ENCODE measurements around the gene DCHS1.

DCHS1 gene

DNA sequence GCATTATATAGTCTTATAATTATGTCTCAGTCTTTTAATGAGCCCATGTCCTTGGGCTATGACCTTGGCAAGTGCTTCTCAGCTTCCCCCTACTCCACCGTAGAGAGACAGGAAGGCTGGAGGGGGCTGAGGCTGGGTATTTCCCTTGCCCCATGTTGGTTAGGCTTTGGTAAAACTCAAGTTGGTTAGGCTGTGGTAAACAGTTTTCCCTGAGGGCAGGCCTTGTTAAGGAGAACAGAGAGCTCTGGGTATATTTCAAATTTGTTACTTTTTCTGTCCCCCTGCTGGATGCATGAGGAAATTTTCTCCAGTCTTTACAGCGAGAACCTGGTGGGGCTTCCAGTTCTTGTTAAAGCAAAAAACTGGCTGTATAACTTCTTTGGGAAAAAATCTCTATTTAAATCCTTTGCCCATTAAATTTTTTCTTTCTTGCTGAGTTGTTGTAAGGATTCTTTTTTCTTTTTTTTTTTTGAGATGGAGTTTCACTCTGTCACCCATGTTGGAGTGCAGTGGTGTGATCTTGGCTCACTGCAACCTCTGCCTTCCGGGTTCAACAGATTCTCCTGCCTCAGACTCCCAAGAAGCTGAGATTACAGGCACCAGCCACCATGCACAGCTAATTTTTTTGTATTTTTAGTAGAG, 12.2 kb upstream of the DCHS1 start:
- TF ChIP-seq CTCF (IDR thresholded peaks at IDR 0.05; ENCODE audit: low read depth, low read length, poor library complexity, severe bottlenecking): peak; percentile 66
- no peak for TF ChIP-seq EZH2phosphoT487 (IDR thresholded peaks at IDR 0.05; ENCODE audit: borderline replicate concordance, low read length)
- Histone ChIP-seq H4K20me1 (ENCODE audit: control insufficient read depth, insufficient read depth, low read depth, low read length) (no peaks in the 10 kb centered on the region), H3K9me2 (replicated peaks; ENCODE audit: control insufficient read depth, low read length) (no peaks in the 10 kb centered on the region), H3K9me3 (ENCODE audit: control insufficient read depth, insufficient read depth, low read length) (no peaks in the 10 kb centered on the region), H3K79me2 (ENCODE audit: control insufficient read depth, low read length) (no peaks in the 10 kb centered on the region), H3K4me2 (ENCODE audit: low read length) (no peak overlapping the region), H3F3A (ENCODE audit: control insufficient read depth, insufficient read depth) (no peaks in the 10 kb centered on the region), H3K36me3 (ENCODE audit: control insufficient read depth, low read length) (no peaks in the 10 kb centered on the region), H3K27ac (ENCODE audit: low read depth, low read length) (no peak overlapping the region), H3K4me3 (ENCODE audit: low read length) (no peak overlapping the region), H3K27me3 (ENCODE audit: control insufficient read depth, low read length) (peaks cover 8% of the 10 kb centered on the region; the same call in 1 of the 2 replicates), H3K4me1 (ENCODE audit: control insufficient read depth, low read length) (peaks cover 3% of the 10 kb centered on the region; the same call in 1 of the 2 replicates)

DNA sequence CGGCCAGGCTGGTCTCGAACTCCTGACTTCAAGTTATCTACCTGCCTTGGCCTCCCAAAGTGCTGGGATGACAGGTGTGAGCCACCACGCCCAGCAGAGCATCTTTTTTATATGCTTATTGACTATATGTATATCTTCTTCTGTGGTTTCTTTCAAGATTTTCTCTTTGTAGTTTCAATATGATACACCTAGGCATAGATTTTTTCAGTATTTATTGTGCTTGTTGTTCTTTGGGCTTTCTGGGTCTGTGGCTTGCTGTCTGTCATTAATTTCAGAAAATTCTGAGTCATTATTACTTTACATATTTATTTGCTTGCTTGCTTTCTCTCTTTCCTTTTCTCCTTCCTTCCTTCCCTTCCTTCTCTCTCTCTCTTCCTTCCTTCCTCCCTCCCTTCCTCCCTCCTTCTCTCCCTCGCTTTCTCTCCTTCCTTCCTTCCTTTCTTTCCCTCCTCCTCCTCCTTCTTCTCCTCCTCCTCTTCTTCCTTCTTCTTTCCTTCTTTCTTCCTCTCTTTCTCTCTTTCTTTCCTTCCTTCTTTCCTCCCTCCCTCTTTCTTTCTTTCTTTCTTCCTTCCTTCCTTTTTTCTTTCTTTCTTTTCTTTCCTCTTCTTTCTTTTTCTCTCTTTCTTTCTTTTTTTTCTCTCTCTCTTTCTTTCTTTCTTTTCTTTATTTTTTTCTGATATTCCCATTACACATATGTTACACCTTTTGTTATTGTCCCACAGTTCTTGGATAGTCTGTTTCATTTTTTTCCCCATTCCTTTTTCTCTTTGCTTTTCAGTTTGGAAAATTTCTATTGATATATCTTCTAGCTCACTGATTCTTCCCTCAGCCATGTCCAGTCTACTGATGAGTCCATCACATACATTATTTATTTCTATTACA, 10.9 kb upstream of the DCHS1 start:
- Histone ChIP-seq H3K9me3 (ENCODE audit: control insufficient read depth, insufficient read depth, low read length) (no peaks in the 10 kb centered on the region), H3K79me2 (ENCODE audit: control insufficient read depth, low read length) (no peaks in the 10 kb centered on the region), H3F3A (ENCODE audit: control insufficient read depth, insufficient read depth) (no peaks in the 10 kb centered on the region), H3K27me3 (ENCODE audit: control insufficient read depth, low read length) (peaks cover 11% of the 10 kb centered on the region), H4K20me1 (ENCODE audit: control insufficient read depth, insufficient read depth, low read depth, low read length) (no peaks in the 10 kb centered on the region), H3K4me3 (ENCODE audit: low read length) (no peak overlapping the region), H3K4me1 (ENCODE audit: control insufficient read depth, low read length) (peaks cover 3% of the 10 kb centered on the region; the same call in 1 of the 2 replicates), H3K9me2 (replicated peaks; ENCODE audit: control insufficient read depth, low read length) (no peaks in the 10 kb centered on the region), H3K4me2 (ENCODE audit: low read length) (no peak overlapping the region), H3K27ac (ENCODE audit: low read depth, low read length) (no peak overlapping the region), H3K36me3 (ENCODE audit: control insufficient read depth, low read length) (no peaks in the 10 kb centered on the region)
- TF ChIP-seq EZH2phosphoT487 (IDR thresholded peaks at IDR 0.05; ENCODE audit: borderline replicate concordance, low read length): no peak
- TF ChIP-seq CTCF (IDR thresholded peaks at IDR 0.05; ENCODE audit: low read depth, low read length, poor library complexity, severe bottlenecking): no peak

DNA sequence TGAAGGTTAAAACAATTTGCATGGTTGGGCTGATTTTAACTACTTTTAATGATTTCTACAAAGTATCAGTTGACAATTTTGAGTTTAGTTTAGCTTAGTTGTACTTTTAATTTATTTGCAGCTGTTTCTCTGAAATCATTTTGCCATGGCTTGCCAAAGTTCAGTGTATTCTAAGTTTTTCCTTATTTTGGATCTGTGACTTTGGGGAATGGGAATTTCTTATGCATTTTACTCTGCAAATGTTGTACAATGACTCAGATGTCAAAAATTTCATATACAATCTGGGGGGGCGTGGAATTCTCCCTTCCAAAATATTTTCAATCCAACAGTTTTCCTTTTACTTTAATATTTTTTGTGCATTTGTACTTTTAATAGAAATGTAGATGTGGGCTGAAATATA, 8.9 kb upstream of the DCHS1 start:
- Histone ChIP-seq H3F3A (ENCODE audit: control insufficient read depth, insufficient read depth) (no peaks in the 10 kb centered on the region), H3K4me2 (ENCODE audit: low read length) (no peak overlapping the region), H3K36me3 (ENCODE audit: control insufficient read depth, low read length) (no peaks in the 10 kb centered on the region), H3K9me3 (ENCODE audit: control insufficient read depth, insufficient read depth, low read length) (no peaks in the 10 kb centered on the region), H3K4me3 (ENCODE audit: low read length) (no peak overlapping the region), H3K27ac (ENCODE audit: low read depth, low read length) (no peak overlapping the region), H4K20me1 (ENCODE audit: control insufficient read depth, insufficient read depth, low read depth, low read length) (no peaks in the 10 kb centered on the region), H3K27me3 (ENCODE audit: control insufficient read depth, low read length) (peaks cover 11% of the 10 kb centered on the region), H3K4me1 (ENCODE audit: control insufficient read depth, low read length) (peaks cover 3% of the 10 kb centered on the region; the same call in 1 of the 2 replicates), H3K9me2 (replicated peaks; ENCODE audit: control insufficient read depth, low read length) (no peaks in the 10 kb centered on the region), H3K79me2 (ENCODE audit: control insufficient read depth, low read length) (no peaks in the 10 kb centered on the region)
- TF ChIP-seq CTCF (IDR thresholded peaks at IDR 0.05; ENCODE audit: low read depth, low read length, poor library complexity, severe bottlenecking) (no peak), EZH2phosphoT487 (IDR thresholded peaks at IDR 0.05; ENCODE audit: borderline replicate concordance, low read length) (no peak)

All from DOHH2 (cell line).